ENCODE data around the gene TTLL9.

The TTLL9 gene

GRCh38 chr20:31979713-31980426 is 109.4 kb downstream of the TTLL9 start:
- DNase-seq (ENCODE audit: low read depth) = no peak

- DNase-seq (ENCODE audit: low read depth) = no peak
Measured at GRCh38 chr20:31981784-31982183, 111.3 kb downstream of the TTLL9 start.

GRCh38 chr20:31984981-31985471 is 114.6 kb downstream of the TTLL9 start:
- DNase-seq (ENCODE audit: low read depth) = no peak

- no peak for DNase-seq (ENCODE audit: low read depth)
Measured at GRCh38 chr20:31987744-31988143, 117.3 kb downstream of the TTLL9 start.

GRCh38 chr20:31988430-31989015 is 118.1 kb downstream of the TTLL9 start:
- no peak for DNase-seq (ENCODE audit: low read depth)

DNA sequence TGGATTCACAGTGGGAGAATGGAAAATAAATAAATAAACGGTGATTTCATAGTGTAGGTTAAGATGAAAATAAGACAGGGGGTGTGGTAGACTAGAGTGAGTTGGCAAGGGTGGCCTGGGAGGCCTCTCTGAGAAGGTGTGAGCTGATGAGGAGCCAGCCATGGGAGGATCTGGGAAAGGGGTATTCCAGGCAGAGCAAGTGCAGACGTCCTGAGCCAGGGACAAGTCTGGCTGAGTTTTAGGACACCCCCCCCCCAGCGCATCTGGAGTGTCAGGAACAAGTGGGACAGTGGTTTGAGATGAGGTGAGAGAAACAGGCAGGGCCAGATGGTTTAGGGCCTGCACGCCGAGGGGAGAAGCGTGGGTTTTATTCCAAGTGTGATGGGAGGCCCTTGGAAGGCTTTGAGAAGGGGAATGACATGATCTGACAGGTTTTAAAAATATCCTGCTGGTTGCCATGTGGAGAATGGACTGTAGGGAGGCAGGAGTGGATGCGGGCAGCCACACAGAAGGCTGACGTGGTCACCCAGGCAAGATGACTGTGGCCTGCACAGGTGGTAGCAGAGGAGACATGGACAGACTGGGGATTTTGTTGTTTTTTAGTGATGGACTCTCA is 118.7 kb downstream of the TTLL9 start:
- DNase-seq (ENCODE audit: low read depth) = no peak

GRCh38 chr20:31990641-31991338 is 120.4 kb downstream of the TTLL9 start:
- no peak for DNase-seq (ENCODE audit: low read depth)

DNA sequence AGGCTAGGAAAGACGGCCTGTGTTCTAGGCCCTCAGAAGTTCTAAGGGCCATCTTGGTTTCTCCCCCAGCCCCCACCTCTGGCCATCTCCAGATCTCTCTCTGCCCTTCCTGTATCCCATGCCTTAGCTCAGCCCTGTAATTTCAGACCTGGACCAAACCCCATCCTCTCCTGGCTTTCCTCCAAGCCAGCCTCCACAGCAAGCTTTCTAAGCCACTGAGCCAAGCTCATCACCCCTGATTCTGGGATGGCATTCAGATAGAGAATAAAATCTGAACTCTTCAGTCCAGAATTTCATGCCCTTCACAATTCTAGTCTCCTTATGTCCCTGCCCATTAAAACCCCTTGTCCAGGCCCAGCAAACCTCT is 120.9 kb downstream of the TTLL9 start:
- DNase-seq (ENCODE audit: low read depth) = no peak

DNA sequence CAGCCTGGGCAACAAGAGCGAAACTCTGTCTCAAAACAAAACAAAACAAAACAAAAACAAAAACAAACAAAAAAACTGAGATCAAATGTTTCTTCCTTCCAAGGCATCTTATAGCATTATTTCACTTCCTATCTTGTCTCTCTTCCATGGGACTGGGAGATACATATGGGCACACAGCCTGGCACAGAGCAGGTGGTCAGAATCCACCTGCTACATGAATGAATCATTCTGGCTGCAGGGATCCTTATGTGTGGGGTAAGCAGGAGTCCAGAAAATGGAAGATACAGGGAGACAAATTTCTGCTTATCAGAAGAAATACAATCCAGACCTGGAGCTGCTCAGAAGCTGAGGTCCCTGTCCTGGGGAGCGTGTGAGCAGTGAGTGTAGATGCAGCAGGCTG is 121.7 kb downstream of the TTLL9 start:
- DNase-seq (ENCODE audit: low read depth) = no peak

All from HS-5 (cell line).